Loucy (cell line): ENCODE measurements around the gene ACP6.

ENCODE experiments used
- CTCF ChIP-seq: fragments of 200-600 bp; sonication (generic); conservative IDR thresholded peaks from 2 replicates; pipeline ENCODE4 v1.5.1; 2014; ENCODE audit warnings: mild to moderate bottlenecking, antibody characterized with exemption, low read length
- EZH2phosphoT487 ChIP-seq: fragments of 200-600 bp; IDR thresholded peaks from 2 replicates; pipeline ENCODE4 v1.6.1; 2018; ENCODE audit warnings: antibody characterized with exemption, mild to moderate bottlenecking, moderate library complexity, borderline replicate concordance

DNA sequence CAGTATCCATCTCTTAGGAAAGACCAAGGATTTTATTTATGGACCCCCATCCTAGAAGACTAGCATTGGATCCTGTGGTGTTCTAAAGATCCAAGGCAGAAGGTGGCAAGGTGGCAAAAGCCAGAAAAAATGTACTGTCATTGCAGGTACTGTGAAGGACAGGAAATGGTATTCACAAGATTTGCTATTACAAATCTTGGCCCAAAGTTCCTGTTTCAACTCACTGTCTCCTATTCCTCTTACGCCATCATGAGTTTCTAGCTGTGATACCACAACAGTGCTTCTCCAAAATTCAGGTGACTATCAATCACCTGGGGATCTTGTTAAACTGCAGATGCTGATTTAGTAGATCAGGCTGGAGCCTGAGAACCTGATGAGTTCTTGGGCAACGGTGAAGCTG, 21.4 kb downstream of the ACP6 start:
- no peak for TF ChIP-seq EZH2phosphoT487
- TF ChIP-seq CTCF: no peak
